ENCODE data around the gene AHSP.
"Not testable (repeated sequence)": the region's sequence is repeated elsewhere in the genome, so short reads cannot be mapped to it uniquely, and the experiment has no call there.

Gene AHSP

GRCh38 chr16:31532120-31532519, 4.4 kb downstream of the AHSP start:
- DNase-seq = no peak

GRCh38 chr16:31532896-31533295, 5.2 kb downstream of the AHSP start:
- DNase-seq = no peak

GRCh38 chr16:31535737-31536136, 8.0 kb downstream of the AHSP start:
- no peak for DNase-seq

- no peak for DNase-seq
Measured at GRCh38 chr16:31536804-31537361, 9.2 kb downstream of the AHSP start.

GRCh38 chr16:31537362-31538242, 9.9 kb downstream of the AHSP start:
- DNase-seq = no peak

GRCh38 chr16:31538243-31538598, 10.5 kb downstream of the AHSP start:
- not testable (repeated sequence) for DNase-seq

- DNase-seq = not testable (repeated sequence)
Measured at GRCh38 chr16:31539762-31540161, 12.1 kb downstream of the AHSP start.

GRCh38 chr16:31542763-31543162, 15.1 kb downstream of the AHSP start:
- no peak for DNase-seq

- DNase-seq = no peak
Measured at GRCh38 chr16:31561426-31562233, 33.9 kb downstream of the AHSP start.

- DNase-seq = no peak
Measured at GRCh38 chr16:31568577-31569359, 41.1 kb downstream of the AHSP start.

GRCh38 chr16:31569360-31569717, 41.6 kb downstream of the AHSP start:
- DNase-seq = no peak

- no peak for DNase-seq
Measured at GRCh38 chr16:31572821-31573220, 45.1 kb downstream of the AHSP start.

GRCh38 chr16:31574159-31574558, 46.5 kb downstream of the AHSP start:
- not testable (repeated sequence) for DNase-seq

GRCh38 chr16:31577411-31577810, 49.7 kb downstream of the AHSP start:
- DNase-seq = no peak

Measured in NCI-H1436 treated with DMSO at 0.1 percent for 48 hours (cell line).